Panc1 (cell line): ENCODE data around the gene FIG4.

Source experiments
- POLR2AphosphoS5 ChIP-seq: IDR thresholded peaks from 2 replicates; pipeline ENCODE4 v1.6.1; 2012; ENCODE audit warnings: mild to moderate bottlenecking, low read depth, low read length, moderate library complexity
- TF ChIP-seq, protein P1 (sequence below): fragments of 450-650 bp; IDR thresholded peaks from 2 replicates; pipeline ENCODE4 v1.5.1; 2017; ENCODE audit warnings: mild to moderate bottlenecking
- TF ChIP-seq, protein P2 (sequence below), 2 experiments: IDR thresholded peaks; 2 replicates each; pipeline ENCODE4 v1.6.1; 2011 to 2012; ENCODE audit warnings: low read depth in 2 of 2, control low read depth in 1 of 2, low read length in 1 of 2, mild to moderate bottlenecking in 1 of 2, moderate library complexity in 1 of 2; ENCODE audit not compliant: insufficient read depth in 1 of 2

DNA sequence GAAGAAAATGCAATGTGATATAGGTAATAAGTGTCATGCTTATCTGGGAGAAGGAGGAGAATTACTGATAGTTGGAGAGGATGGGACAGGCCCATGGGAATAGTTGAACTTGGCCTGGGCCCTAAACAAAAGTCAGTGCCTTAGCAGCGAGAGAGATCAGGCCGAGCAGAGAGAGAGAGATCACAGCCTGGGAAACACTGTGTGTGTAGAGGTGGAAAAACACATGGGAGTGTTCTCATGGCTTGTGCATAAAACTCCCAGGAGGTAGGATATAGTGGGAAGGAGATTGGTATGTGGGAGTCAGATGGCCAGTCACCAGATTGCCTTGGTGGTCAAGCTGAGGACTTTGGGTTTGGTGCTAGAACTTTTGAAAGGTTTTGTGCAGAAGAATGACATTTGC, 47.6 kb downstream of the FIG4 start:
- TF ChIP-seq, protein P1, sequence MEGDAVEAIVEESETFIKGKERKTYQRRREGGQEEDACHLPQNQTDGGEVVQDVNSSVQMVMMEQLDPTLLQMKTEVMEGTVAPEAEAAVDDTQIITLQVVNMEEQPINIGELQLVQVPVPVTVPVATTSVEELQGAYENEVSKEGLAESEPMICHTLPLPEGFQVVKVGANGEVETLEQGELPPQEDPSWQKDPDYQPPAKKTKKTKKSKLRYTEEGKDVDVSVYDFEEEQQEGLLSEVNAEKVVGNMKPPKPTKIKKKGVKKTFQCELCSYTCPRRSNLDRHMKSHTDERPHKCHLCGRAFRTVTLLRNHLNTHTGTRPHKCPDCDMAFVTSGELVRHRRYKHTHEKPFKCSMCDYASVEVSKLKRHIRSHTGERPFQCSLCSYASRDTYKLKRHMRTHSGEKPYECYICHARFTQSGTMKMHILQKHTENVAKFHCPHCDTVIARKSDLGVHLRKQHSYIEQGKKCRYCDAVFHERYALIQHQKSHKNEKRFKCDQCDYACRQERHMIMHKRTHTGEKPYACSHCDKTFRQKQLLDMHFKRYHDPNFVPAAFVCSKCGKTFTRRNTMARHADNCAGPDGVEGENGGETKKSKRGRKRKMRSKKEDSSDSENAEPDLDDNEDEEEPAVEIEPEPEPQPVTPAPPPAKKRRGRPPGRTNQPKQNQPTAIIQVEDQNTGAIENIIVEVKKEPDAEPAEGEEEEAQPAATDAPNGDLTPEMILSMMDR = no peak
- TF ChIP-seq, protein P2, sequence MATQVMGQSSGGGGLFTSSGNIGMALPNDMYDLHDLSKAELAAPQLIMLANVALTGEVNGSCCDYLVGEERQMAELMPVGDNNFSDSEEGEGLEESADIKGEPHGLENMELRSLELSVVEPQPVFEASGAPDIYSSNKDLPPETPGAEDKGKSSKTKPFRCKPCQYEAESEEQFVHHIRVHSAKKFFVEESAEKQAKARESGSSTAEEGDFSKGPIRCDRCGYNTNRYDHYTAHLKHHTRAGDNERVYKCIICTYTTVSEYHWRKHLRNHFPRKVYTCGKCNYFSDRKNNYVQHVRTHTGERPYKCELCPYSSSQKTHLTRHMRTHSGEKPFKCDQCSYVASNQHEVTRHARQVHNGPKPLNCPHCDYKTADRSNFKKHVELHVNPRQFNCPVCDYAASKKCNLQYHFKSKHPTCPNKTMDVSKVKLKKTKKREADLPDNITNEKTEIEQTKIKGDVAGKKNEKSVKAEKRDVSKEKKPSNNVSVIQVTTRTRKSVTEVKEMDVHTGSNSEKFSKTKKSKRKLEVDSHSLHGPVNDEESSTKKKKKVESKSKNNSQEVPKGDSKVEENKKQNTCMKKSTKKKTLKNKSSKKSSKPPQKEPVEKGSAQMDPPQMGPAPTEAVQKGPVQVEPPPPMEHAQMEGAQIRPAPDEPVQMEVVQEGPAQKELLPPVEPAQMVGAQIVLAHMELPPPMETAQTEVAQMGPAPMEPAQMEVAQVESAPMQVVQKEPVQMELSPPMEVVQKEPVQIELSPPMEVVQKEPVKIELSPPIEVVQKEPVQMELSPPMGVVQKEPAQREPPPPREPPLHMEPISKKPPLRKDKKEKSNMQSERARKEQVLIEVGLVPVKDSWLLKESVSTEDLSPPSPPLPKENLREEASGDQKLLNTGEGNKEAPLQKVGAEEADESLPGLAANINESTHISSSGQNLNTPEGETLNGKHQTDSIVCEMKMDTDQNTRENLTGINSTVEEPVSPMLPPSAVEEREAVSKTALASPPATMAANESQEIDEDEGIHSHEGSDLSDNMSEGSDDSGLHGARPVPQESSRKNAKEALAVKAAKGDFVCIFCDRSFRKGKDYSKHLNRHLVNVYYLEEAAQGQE (IDR thresholded peaks at IDR 0.05; ENCODE audit: insufficient read depth in 1 of 2, low read depth in 2 of 2, low read length in 1 of 2) = no peak
- no peak for TF ChIP-seq POLR2AphosphoS5
